ENCODE measurements around the gene OXTR. TPM values are rescaled to one million over a fixed set of nuclear protein-coding genes. Genes with fewer than 3 reads are reported as not detected.

OXTR gene
- total and polyA plus RNA-seq, 2 experiments from 2014 or later, result 5.5 to 9.3 TPM

GRCh38 chr3:8760506-8760905, 8.9 kb downstream of the OXTR start:
- peaks cover 6% of the 10 kb centered on the region; the same call in 1 of the 2 replicates for H4K20me1 ChIP-seq (replicated peaks; ENCODE audit: insufficient read depth)
- no peak overlapping the region for H3K4me3 Mint-ChIP-seq
- no peaks in the 10 kb centered on the region for H3K36me3 ChIP-seq (ENCODE audit: insufficient read depth)
- no peaks in the 10 kb centered on the region for H3K36me3 Mint-ChIP-seq (ENCODE audit: low read depth)
- H3K27ac Mint-ChIP-seq, result no peak overlapping the region
- TF ChIP-seq NANOG (IDR thresholded peaks at IDR 0.05; ENCODE audit: borderline replicate concordance) (no peak), CREB1 (CRISPR knock-in tag; IDR thresholded peaks at IDR 0.05; ENCODE audit: low read depth) (no peak), ETS1 (IDR thresholded peaks at IDR 0.05) (no peak), JUNB (IDR thresholded peaks at IDR 0.05; ENCODE audit: unreplicated experiment) (no peak), CTCF (conservative IDR thresholded peaks at IDR 0.05; ENCODE audit: low read depth in 2 of 2) (no peak), ZNF462 (CRISPR knock-in tag; IDR thresholded peaks at IDR 0.05) (no peak), POLR2AphosphoS5 (IDR thresholded peaks at IDR 0.05; ENCODE audit: low read depth) (no peak), STAT1 (IDR thresholded peaks at IDR 0.05; ENCODE audit: unreplicated experiment) (no peak), ZNF331 (CRISPR knock-in tag; IDR thresholded peaks at IDR 0.05; ENCODE audit: low read depth) (no peak), ZNF114 (CRISPR knock-in tag; IDR thresholded peaks at IDR 0.05) (no peak), EZH2 (IDR thresholded peaks at IDR 0.05; ENCODE audit: low read depth, unreplicated experiment) (no peak), EZH2phosphoT487 (IDR thresholded peaks at IDR 0.05; ENCODE audit: unreplicated experiment) (no peak)
- TF ChIP-seq, protein P1, sequence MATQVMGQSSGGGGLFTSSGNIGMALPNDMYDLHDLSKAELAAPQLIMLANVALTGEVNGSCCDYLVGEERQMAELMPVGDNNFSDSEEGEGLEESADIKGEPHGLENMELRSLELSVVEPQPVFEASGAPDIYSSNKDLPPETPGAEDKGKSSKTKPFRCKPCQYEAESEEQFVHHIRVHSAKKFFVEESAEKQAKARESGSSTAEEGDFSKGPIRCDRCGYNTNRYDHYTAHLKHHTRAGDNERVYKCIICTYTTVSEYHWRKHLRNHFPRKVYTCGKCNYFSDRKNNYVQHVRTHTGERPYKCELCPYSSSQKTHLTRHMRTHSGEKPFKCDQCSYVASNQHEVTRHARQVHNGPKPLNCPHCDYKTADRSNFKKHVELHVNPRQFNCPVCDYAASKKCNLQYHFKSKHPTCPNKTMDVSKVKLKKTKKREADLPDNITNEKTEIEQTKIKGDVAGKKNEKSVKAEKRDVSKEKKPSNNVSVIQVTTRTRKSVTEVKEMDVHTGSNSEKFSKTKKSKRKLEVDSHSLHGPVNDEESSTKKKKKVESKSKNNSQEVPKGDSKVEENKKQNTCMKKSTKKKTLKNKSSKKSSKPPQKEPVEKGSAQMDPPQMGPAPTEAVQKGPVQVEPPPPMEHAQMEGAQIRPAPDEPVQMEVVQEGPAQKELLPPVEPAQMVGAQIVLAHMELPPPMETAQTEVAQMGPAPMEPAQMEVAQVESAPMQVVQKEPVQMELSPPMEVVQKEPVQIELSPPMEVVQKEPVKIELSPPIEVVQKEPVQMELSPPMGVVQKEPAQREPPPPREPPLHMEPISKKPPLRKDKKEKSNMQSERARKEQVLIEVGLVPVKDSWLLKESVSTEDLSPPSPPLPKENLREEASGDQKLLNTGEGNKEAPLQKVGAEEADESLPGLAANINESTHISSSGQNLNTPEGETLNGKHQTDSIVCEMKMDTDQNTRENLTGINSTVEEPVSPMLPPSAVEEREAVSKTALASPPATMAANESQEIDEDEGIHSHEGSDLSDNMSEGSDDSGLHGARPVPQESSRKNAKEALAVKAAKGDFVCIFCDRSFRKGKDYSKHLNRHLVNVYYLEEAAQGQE (IDR thresholded peaks at IDR 0.05; ENCODE audit: unreplicated experiment), result no peak
- no peaks in the 10 kb centered on the region for H3K27me3 ChIP-seq (ENCODE audit: insufficient read depth)
- no peaks in the 10 kb centered on the region for H3K79me2 ChIP-seq (replicated peaks; ENCODE audit: insufficient read depth)
- ATAC-seq, result no peak
- H3K4me1 ChIP-seq (ENCODE audit: insufficient read depth), result no peaks in the 10 kb centered on the region
- no peak overlapping the region for H3K27ac ChIP-seq (ENCODE audit: low read depth)
- H3F3A ChIP-seq (replicated peaks; ENCODE audit: low read depth), result no peaks in the 10 kb centered on the region
- no peak overlapping the region for H3K4me3 ChIP-seq
- peaks cover 4% of the 10 kb centered on the region for H3K27me3 Mint-ChIP-seq (ENCODE audit: insufficient read depth, low read depth, poor library complexity)
- no peaks in the 10 kb centered on the region for H3K9me2 ChIP-seq (ENCODE audit: insufficient read depth)
- H3K4me2 ChIP-seq, result no peak overlapping the region
- DNase-seq (ENCODE audit: low spot score), result no peak
- H3K4me1 Mint-ChIP-seq, result peaks cover 3% of the 10 kb centered on the region; the same call in 2 of the 3 replicates
- H3K9me3 Mint-ChIP-seq, result no peaks in the 10 kb centered on the region
- no peak overlapping the region for H2AFZ ChIP-seq
